IMR-90 (cell line): ENCODE measurements around the gene EIF4A3. TPM values are rescaled to one million over a fixed set of nuclear protein-coding genes. Genes with fewer than 3 reads are reported as not detected.

Experiments used
- ATAC-seq: fragments of 200-7000 bp; cut with Tn5 transposase; 2 replicates; pipeline ENCODE4 v1.9.1; 2020; ENCODE audit warnings: low read depth, mild to moderate bottlenecking, moderate library complexity
- BruUV-seq: library from RNA; stranded (reverse); fragments of 400-500 nt; replicated peaks from 2 replicates; lab custom pipeline; 2021; lab: Mats Ljungman, UMichigan
- CTCF ChIA-PET: fragments of 300-600 bp; formaldehyde crosslinking; extraction: SDS; loops from one replicate; lab custom pipeline; 2021; ENCODE audit warnings: antibody characterized with exemption; lab: Yijun Ruan, JAX
- POLR2A ChIA-PET: fragments of 300-600 bp; sonication (Branson Sonifier 250); formaldehyde crosslinking; loops from one replicate; lab custom pipeline; 2022; ENCODE audit warnings: antibody characterized with exemption; ENCODE audit not compliant: unreplicated experiment; lab: Charles Lee
- DNase-seq: peaks from one replicate; pipeline ENCODE4 v3.0.0; 2013
- H2AFZ ChIP-seq: replicated peaks from 2 replicates; pipeline ENCODE3; 2013; ENCODE audit warnings: low read length, mild to moderate bottlenecking; ENCODE audit not compliant: poor library complexity
- H2AK5ac ChIP-seq: 2 replicates; pipeline ENCODE4 v1.6.1; 2013; ENCODE audit warnings: low read depth, low read length, inconsistent platforms
- H2AK9ac ChIP-seq: replicated peaks from 2 replicates; pipeline ENCODE3; 2013; ENCODE audit warnings: mild to moderate bottlenecking, low read depth, low read length, moderate library complexity; ENCODE audit not compliant: poor library complexity
- H2BK120ac ChIP-seq: 2 replicates; pipeline ENCODE4 v1.6.1; 2013; ENCODE audit warnings: low read depth, low read length, inconsistent platforms
- H2BK15ac ChIP-seq: 3 replicates; pipeline ENCODE4 v1.6.1; 2013; ENCODE audit warnings: low read depth, low read length, inconsistent platforms
- H2BK20ac ChIP-seq: 2 replicates; pipeline ENCODE4 v1.6.1; 2013; ENCODE audit warnings: low read depth, mild to moderate bottlenecking, inconsistent platforms, low read length, moderate library complexity
- H2BK5ac ChIP-seq: 2 replicates; pipeline ENCODE4 v1.6.1; 2013; ENCODE audit warnings: mild to moderate bottlenecking, low read depth, low read length, inconsistent platforms; ENCODE audit not compliant: poor library complexity, severe bottlenecking
- H3K14ac ChIP-seq: replicated peaks from 2 replicates; pipeline ENCODE4 v1.6.1; 2013; ENCODE audit warnings: low read depth, low read length, inconsistent platforms
- H3K18ac ChIP-seq: 2 replicates; pipeline ENCODE4 v1.6.1; 2013; ENCODE audit warnings: low read depth, low read length, control low read depth
- H3K23ac ChIP-seq: 2 replicates; pipeline ENCODE4 v1.6.1; 2013; ENCODE audit warnings: low read depth, low read length, inconsistent platforms
- H3K27ac ChIP-seq: 2 replicates; pipeline ENCODE4 v1.5.1; 2013; ENCODE audit warnings: mild to moderate bottlenecking, control low read depth, low read length; ENCODE audit not compliant: insufficient read depth
- H3K27me3 ChIP-seq: 2 replicates; pipeline ENCODE4 v1.6.1; 2013; ENCODE audit warnings: low read length; ENCODE audit not compliant: control insufficient read depth, insufficient read depth
- H3K36me3 ChIP-seq: 2 replicates; pipeline ENCODE4 v1.6.1; 2013; ENCODE audit warnings: low read length, mixed read lengths; ENCODE audit not compliant: control insufficient read depth, insufficient read depth
- H3K4ac ChIP-seq: 2 replicates; pipeline ENCODE4 v1.6.1; 2013; ENCODE audit warnings: low read depth, low read length, inconsistent platforms
- H3K4me1 ChIP-seq: 2 replicates; pipeline ENCODE4 v1.6.1; 2013; ENCODE audit warnings: low read length, mixed read lengths; ENCODE audit not compliant: control insufficient read depth, insufficient read depth
- H3K4me2 ChIP-seq: 2 replicates; pipeline ENCODE4 v1.6.1; 2013; ENCODE audit warnings: low read depth, mild to moderate bottlenecking, control low read depth, low read length, moderate library complexity
- H3K4me3 ChIP-seq: 2 replicates; pipeline ENCODE4 v1.5.1; 2013; ENCODE audit warnings: low read depth, mild to moderate bottlenecking, control low read depth, low read length, moderate library complexity; ENCODE audit not compliant: insufficient read depth
- H3K56ac ChIP-seq: 2 replicates; pipeline ENCODE4 v1.6.1; 2013; ENCODE audit warnings: low read length, inconsistent platforms; ENCODE audit not compliant: insufficient read depth; ENCODE audit errors: extremely low read depth
- H3K79me1 ChIP-seq, 2 experiments: 2 replicates each; pipeline ENCODE4 v1.6.1; 2013; ENCODE audit warnings: low read length in 2 of 2, inconsistent platforms in 1 of 2, low read depth in 1 of 2
- H3K9ac ChIP-seq: 2 replicates; pipeline ENCODE4 v1.6.1; 2013; ENCODE audit warnings: low read depth, low read length, control low read depth
- H3K9me1 ChIP-seq: 2 replicates; pipeline ENCODE4 v1.6.1; 2013; ENCODE audit warnings: low read length, inconsistent platforms; ENCODE audit not compliant: insufficient read depth
- H3K9me3 ChIP-seq: 2 replicates; pipeline ENCODE4 v1.6.1; 2013; ENCODE audit warnings: low read length; ENCODE audit not compliant: control insufficient read depth, insufficient read depth
- H4K20me1 ChIP-seq: 2 replicates; pipeline ENCODE4 v1.6.1; 2013; ENCODE audit warnings: low read length, inconsistent platforms; ENCODE audit not compliant: insufficient read depth
- H4K5ac ChIP-seq: 2 replicates; pipeline ENCODE4 v1.6.1; 2013; ENCODE audit warnings: mild to moderate bottlenecking, low read depth, low read length, control low read depth
- H4K8ac ChIP-seq, 2 experiments: 2 replicates each; pipeline ENCODE4 v1.6.1; 2013; ENCODE audit warnings: low read depth in 2 of 2, low read length in 2 of 2, control low read depth in 1 of 2, inconsistent platforms in 1 of 2
- H4K91ac ChIP-seq: 2 replicates; pipeline ENCODE4 v1.6.1; 2013; ENCODE audit warnings: low read depth, low read length, inconsistent platforms; ENCODE audit not compliant: insufficient read depth
- BHLHE40 ChIP-seq: fragments of 150-350 bp; IDR thresholded peaks from 2 replicates; pipeline ENCODE4 v1.6.1; 2016; ENCODE audit warnings: mild to moderate bottlenecking, low read depth, low read length
- RAD21 ChIP-seq: IDR thresholded peaks from 2 replicates; pipeline ENCODE4 v1.6.1; 2012; ENCODE audit warnings: low read length, improper control_type of control experiment
- WGBS, 2 experiments: methylation state at CpG; one replicate each; pipeline versions ENCODE4 v1.1.5 to v1.1.7; 2013; ENCODE audit warnings: missing lambda C conversion rate in 2 of 2; ENCODE audit not compliant: insufficient read length in 1 of 2; ENCODE audit errors: extremely low coverage in 2 of 2; 5-methylcytosine and 5-hydroxymethylcytosine counted together
- dilution Hi-C: fragments of 300-500 bp; cut with HindIII; formaldehyde crosslinking; loops from one replicate; pipeline ENCODE4 v1.14.3; 2018; ENCODE audit warnings: low sequenced_read_pairs; ENCODE audit not compliant: unreplicated experiment
- in situ Hi-C: fragments of 300-500 bp; cut with MboI; formaldehyde crosslinking; loops from 3 replicates; pipeline ENCODE4 v1.14.3; 2019; ENCODE audit warnings: low sequenced_read_pairs, inconsistent platforms, mixed read lengths
- intact Hi-C: fragments of 100-400 bp; cut with micrococcal nuclease; formaldehyde crosslinking; loops from 2 replicates; pipeline ENCODE4 v1.10.0; 2022
- polyA plus RNA-seq, 3 experiments: library from polyadenylated mRNA; depleted of rRNA; stranded (reverse); fragments of >200 nt; gene quantifications; 2 replicates each; pipeline ENCODE4 v1.2.3, GENCODE V29; 2012; ENCODE audit warnings: low replicate concordance in 1 of 3
- total RNA-seq: library from RNA; depleted of rRNA; stranded (reverse); fragments of >200 nt; gene quantifications from 2 replicates; pipeline ENCODE4 v1.2.3, GENCODE V29; 2012

EIF4A3 gene
- total and polyA plus RNA-seq, 2 of the 4 experiments (the other 2 are of a cell fraction), result 85.3 to 97.1 TPM

DNA sequence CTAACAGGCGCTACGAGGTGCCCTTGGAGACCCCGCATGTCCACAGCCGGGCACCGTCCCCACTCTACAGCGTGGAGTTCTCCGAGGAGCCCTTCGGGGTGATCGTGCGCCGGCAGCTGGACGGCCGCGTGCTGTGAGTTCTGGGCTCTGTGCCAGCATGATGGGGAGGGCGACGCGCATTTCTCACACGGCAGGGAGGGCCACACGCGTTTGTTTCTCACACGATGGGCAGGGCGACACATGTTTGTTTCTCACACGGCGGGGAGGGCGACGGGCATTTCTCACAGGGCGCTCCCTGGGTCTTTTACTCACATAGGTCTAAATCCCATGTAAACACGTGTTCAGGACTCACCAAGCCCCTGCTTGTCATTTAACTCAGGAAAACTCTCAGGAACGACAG is 41.2 kb downstream of the EIF4A3 start:
- POLR2A ChIA-PET, result no interaction called here
- dilution Hi-C loops (no loop called here), intact Hi-C loops (no loop called here), in situ Hi-C loops (no loop called here)
- no peak overlapping the region for H3K4ac ChIP-seq
- H3K27ac ChIP-seq, result no peak overlapping the region
- no TSS peak for BruUV-seq
- no peak overlapping the region for H4K8ac ChIP-seq
- H2AK9ac ChIP-seq, result no peak overlapping the region
- H4K91ac ChIP-seq, result no peak overlapping the region
- no peak overlapping the region for H3K4me2 ChIP-seq
- H3K9ac ChIP-seq, result no peak overlapping the region
- H3K56ac ChIP-seq, result no peak overlapping the region
- DNase-seq (peak; percentile 21), ATAC-seq (no peak)
- WGBS, 2 experiments, result 19% methylated on average over 21 of the region's 29 CpGs; no CpG with 5 or more reads in 1 of the 2 experiments
- no peak overlapping the region for H3K4me3 ChIP-seq
- H2BK120ac ChIP-seq, result no peak overlapping the region
- no peak overlapping the region for H3K14ac ChIP-seq
- H3K9me3 ChIP-seq, result no peaks in the 10 kb centered on the region
- no peaks in the 10 kb centered on the region for H3K27me3 ChIP-seq
- H3K18ac ChIP-seq, result no peak overlapping the region
- peaks cover 0 to 14% of the 10 kb centered on the region in 2 experiments; a peak in 3 of 4 replicates for H3K79me1 ChIP-seq
- CTCF ChIA-PET, result no interaction called here
- H4K5ac ChIP-seq, result no peak overlapping the region
- H2AFZ ChIP-seq, result peak overlapping the region; percentile 74
- no peak overlapping the region for H2AK5ac ChIP-seq
- no peak overlapping the region for H2BK15ac ChIP-seq
- H3K23ac ChIP-seq, result no peak overlapping the region
- no peak overlapping the region for H2BK20ac ChIP-seq
- peaks cover 6% of the 10 kb centered on the region for H3K4me1 ChIP-seq
- no peak overlapping the region for H2BK5ac ChIP-seq
- TF ChIP-seq RAD21 (no peak), BHLHE40 (no peak)
- peaks cover 3% of the 10 kb centered on the region; the same call in 1 of the 2 replicates for H3K36me3 ChIP-seq
- no peaks in the 10 kb centered on the region for H4K20me1 ChIP-seq
- peaks cover 5% of the 10 kb centered on the region; the same call in 1 of the 2 replicates for H3K9me1 ChIP-seq
